Measurements from ENCODE around the gene NME5. TPM values are rescaled to one million over a fixed set of nuclear protein-coding genes. Genes with fewer than 3 reads are reported as not detected.

Gene NME5
- total and polyA plus RNA-seq, 9 of the 15 experiments (the other 6 are each of a cell fraction or from before 2014, with no cell fraction given): not detected

DNA sequence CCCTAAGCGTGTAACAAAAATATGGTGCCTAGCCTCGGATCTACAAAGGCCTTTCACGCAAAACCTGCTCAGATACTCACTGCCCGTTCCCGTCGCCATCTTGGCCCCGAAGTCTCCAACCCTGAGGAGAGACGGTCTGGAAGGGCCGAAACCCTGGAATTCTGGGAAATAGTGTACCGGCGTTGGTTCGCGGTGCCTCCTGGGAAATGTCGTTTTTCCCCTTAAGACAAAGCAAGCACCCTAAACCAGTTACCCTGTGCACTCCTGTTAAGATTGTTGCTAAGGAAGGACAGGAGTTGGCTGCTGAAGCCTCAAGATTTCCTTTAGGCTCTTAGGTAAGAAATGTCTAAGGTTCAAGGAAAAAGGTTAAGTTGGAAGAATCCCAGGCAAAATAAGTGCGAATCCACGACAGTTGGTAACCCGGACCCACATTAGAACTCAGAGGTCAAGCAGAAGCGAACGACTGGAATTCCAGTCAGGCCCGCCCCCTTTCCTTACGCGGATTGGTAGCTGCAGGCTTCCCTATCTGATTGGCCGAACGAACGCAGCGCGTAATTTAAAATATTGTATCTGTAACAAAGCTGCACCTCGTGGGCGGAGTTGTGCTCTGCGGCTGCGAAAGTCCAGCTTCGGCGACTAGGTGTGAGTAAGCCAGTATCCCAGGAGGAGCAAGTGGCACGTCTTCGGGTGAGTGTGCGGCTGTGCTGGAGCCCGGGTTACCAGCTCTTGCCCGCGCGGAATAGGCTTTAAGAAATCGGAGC lies 39.5 kb upstream of the NME5 start, which contains the start of the genes BRD8 and KIF20A (continued):
- TF ChIP-seq, protein P1, sequence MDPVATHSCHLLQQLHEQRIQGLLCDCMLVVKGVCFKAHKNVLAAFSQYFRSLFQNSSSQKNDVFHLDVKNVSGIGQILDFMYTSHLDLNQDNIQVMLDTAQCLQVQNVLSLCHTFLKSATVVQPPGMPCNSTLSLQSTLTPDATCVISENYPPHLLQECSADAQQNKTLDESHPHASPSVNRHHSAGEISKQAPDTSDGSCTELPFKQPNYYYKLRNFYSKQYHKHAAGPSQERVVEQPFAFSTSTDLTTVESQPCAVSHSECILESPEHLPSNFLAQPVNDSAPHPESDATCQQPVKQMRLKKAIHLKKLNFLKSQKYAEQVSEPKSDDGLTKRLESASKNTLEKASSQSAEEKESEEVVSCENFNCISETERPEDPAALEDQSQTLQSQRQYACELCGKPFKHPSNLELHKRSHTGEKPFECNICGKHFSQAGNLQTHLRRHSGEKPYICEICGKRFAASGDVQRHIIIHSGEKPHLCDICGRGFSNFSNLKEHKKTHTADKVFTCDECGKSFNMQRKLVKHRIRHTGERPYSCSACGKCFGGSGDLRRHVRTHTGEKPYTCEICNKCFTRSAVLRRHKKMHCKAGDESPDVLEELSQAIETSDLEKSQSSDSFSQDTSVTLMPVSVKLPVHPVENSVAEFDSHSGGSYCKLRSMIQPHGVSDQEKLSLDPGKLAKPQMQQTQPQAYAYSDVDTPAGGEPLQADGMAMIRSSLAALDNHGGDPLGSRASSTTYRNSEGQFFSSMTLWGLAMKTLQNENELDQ (CRISPR knock-in tag; IDR thresholded peaks at IDR 0.05; ENCODE audit: borderline replicate concordance): no peak
- TF ChIP-seq PML (IDR thresholded peaks at IDR 0.05; ENCODE audit: low read length) (peak; percentile 93), DIDO1 (tag; IDR thresholded peaks at IDR 0.05; ENCODE audit: low read depth) (peak; percentile 89), MED1 (CRISPR knock-in tag; IDR thresholded peaks at IDR 0.05; ENCODE audit: borderline replicate concordance) (no peak), GATA2 (CRISPR knock-in tag; IDR thresholded peaks at IDR 0.05) (no peak), ERF (CRISPR knock-in tag; IDR thresholded peaks at IDR 0.05) (no peak), POLR2B (IDR thresholded peaks at IDR 0.05; ENCODE audit: low read depth, partially characterized antibody) (peak; percentile 97), TAF1 (IDR thresholded peaks at IDR 0.05; ENCODE audit: control insufficient read depth, extremely low read depth, insufficient read depth, low read length, severe bottlenecking) (peak; percentile 97), PHF8 (IDR thresholded peaks at IDR 0.05; ENCODE audit: borderline replicate concordance, low read length) (peak; percentile 84; the same call in 1 of the 2 replicates), ZBTB7A (IDR thresholded peaks at IDR 0.05; ENCODE audit: borderline replicate concordance, control insufficient read depth, low read depth, low read length) (no peak), RFX7 (CRISPR knock-in tag; IDR thresholded peaks at IDR 0.05) (no peak), ELF2 (CRISPR knock-in tag; IDR thresholded peaks at IDR 0.05) (no peak), SIN3A (IDR thresholded peaks at IDR 0.05; ENCODE audit: borderline replicate concordance in 2 of 2, control insufficient read depth in 1 of 2, low read depth in 2 of 2, low read length in 2 of 2) (peak; percentile 94 to 97), ILK (tag; IDR thresholded peaks at IDR 0.05; ENCODE audit: borderline replicate concordance, low read depth) (no peak), PHB2 (IDR thresholded peaks at IDR 0.05; ENCODE audit: low read depth) (no peak)
- TF ChIP-seq, protein P2, sequence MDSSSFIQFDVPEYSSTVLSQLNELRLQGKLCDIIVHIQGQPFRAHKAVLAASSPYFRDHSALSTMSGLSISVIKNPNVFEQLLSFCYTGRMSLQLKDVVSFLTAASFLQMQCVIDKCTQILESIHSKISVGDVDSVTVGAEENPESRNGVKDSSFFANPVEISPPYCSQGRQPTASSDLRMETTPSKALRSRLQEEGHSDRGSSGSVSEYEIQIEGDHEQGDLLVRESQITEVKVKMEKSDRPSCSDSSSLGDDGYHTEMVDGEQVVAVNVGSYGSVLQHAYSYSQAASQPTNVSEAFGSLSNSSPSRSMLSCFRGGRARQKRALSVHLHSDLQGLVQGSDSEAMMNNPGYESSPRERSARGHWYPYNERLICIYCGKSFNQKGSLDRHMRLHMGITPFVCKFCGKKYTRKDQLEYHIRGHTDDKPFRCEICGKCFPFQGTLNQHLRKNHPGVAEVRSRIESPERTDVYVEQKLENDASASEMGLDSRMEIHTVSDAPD (CRISPR knock-in tag; IDR thresholded peaks at IDR 0.05): no peak
- TF ChIP-seq, protein P3, sequence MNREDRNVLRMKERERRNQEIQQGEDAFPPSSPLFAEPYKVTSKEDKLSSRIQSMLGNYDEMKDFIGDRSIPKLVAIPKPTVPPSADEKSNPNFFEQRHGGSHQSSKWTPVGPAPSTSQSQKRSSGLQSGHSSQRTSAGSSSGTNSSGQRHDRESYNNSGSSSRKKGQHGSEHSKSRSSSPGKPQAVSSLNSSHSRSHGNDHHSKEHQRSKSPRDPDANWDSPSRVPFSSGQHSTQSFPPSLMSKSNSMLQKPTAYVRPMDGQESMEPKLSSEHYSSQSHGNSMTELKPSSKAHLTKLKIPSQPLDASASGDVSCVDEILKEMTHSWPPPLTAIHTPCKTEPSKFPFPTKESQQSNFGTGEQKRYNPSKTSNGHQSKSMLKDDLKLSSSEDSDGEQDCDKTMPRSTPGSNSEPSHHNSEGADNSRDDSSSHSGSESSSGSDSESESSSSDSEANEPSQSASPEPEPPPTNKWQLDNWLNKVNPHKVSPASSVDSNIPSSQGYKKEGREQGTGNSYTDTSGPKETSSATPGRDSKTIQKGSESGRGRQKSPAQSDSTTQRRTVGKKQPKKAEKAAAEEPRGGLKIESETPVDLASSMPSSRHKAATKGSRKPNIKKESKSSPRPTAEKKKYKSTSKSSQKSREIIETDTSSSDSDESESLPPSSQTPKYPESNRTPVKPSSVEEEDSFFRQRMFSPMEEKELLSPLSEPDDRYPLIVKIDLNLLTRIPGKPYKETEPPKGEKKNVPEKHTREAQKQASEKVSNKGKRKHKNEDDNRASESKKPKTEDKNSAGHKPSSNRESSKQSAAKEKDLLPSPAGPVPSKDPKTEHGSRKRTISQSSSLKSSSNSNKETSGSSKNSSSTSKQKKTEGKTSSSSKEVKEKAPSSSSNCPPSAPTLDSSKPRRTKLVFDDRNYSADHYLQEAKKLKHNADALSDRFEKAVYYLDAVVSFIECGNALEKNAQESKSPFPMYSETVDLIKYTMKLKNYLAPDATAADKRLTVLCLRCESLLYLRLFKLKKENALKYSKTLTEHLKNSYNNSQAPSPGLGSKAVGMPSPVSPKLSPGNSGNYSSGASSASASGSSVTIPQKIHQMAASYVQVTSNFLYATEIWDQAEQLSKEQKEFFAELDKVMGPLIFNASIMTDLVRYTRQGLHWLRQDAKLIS (CRISPR knock-in tag; IDR thresholded peaks at IDR 0.05): no peak
- TF ChIP-seq, protein P4, sequence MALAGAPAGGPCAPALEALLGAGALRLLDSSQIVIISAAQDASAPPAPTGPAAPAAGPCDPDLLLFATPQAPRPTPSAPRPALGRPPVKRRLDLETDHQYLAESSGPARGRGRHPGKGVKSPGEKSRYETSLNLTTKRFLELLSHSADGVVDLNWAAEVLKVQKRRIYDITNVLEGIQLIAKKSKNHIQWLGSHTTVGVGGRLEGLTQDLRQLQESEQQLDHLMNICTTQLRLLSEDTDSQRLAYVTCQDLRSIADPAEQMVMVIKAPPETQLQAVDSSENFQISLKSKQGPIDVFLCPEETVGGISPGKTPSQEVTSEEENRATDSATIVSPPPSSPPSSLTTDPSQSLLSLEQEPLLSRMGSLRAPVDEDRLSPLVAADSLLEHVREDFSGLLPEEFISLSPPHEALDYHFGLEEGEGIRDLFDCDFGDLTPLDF (CRISPR knock-in tag; IDR thresholded peaks at IDR 0.05): peak; percentile 71; the same call in 1 of the 2 replicates
